DMS 273 treated with DMSO at 0.1 percent for 48 hours (cell line): ENCODE data around the gene ZNF317.
"Not testable (repeated sequence)": the region's sequence is repeated elsewhere in the genome, so short reads cannot be mapped to it uniquely, and the experiment has no call there.

Experiments used
- DNase-seq: peaks from one replicate; lab custom pipeline; 2025; lab: John Stamatoyannopoulos, UW

The ZNF317 gene

DNA sequence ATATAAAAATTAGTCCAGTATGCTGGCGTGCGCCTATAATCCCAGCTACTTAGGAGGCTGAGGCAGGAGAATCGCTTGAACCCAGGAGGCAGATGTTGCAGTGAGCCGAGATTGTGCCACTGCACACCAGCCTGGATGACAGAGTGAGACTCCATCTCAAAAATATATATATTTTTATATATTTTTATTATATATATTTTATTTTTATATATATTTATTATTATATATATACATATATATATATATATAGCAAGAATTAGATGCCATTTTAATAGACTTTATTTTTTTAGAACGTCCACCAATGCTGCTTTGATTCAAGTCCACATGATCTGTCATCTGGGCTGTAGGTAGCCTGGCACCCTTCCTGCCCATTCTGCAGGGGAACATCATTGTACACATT, 35.1 kb downstream of the ZNF317 start:
- DNase-seq = no peak

DNA sequence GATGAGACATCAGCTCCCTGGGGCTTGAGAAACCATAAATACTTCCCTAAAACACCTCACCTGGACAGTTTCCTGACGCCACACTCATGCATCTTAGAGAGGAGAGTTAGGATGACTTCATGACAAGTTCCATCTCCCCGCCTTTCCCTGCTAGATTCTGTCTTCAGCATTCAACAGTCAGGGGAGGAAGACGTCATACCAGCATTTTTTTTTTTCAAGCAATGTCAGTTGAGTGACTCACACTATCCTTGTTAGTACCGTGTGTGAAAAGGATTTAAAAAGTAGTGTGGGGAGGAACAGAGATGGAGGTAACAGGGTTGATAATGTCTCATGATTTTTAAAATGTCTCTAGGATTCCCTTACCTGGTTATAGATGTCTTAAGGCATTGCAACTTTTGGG, 38.7 kb downstream of the ZNF317 start, which contains the start of gene OR7D2:
TSS of gene OR7D2 (plus strand) at position 79 of the 400 bp plus-strand sequence. CDS start 6,803 bp downstream, outside the sequence.
- no peak for DNase-seq

DNA sequence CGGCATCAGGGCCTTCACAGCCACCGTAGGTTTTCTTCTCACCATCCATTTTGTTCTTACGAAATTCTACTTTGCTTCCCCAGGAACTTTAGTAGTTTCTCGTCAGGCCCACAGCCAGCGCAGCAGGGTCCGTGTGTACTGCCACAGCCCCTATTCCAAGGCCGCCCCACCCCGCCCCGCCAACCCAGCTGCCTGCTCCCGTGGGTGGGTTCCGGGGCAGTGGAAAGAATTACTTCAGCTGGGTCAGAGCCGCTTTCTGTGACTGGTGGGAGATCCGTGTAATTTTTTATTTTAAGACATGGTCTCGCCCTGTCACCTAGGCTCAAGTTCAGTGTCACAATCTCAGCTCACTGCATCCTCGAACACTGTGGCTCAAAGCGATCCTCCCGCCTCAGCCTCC, 42.8 kb downstream of the ZNF317 start:
- no peak for DNase-seq

DNA sequence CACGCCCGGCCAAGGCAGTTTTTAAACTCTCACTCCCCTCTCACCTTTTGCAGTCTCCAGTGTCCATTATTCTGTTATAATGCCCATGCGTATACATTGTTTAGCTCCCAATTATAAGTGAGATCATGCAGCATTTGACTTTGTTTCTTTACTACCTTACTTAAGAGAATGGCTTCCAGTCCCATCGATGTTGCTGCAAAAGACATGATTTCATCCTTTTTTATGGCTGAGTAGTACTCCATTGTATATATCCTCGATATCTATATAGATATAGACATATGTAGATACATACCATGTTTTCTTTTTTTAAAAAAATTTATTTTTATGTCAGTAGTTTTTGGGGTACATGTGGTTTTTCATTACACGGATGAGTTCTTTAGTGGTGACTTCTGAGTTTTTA, 47.0 kb downstream of the ZNF317 start:
- DNase-seq = no peak

DNA sequence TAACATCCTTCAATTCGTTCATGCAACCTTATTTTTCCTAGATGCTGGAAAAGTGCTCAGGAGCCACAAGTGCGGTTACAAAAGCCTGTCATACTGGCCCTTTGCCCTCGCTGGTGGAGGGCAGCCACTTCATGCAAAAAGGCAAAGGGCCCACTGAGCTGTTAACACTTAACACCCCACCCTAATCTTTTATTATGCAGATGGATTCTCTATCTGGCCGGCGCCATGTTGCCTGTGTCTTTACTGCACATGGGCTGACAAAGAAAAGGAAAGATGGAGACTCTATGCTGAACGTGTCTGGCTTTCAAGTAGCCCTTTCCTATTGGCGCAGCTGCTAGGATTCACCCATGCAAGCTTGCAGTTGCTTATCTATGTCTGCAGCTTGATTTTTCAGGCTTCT, 49.3 kb downstream of the ZNF317 start:
- DNase-seq = no peak

DNA sequence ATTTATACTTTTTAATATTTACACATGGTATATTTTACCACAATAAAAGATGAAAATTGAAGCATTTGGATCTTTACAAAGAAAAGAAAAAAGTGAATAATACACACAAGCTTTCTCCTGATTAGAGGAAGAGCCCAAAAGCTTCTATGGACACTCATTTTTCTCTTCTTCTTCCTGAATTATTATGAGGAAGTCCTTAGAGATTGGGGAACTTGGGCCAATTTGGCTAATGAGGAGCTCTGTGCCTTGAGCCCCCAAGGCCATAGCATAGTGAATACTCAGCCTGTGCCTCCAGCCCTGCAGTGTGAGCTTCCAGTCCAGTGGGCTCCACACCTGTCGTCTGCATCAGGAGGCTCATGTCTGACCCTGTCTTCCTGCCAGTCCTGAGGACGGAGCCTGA, 57.8 kb downstream of the ZNF317 start:
- DNase-seq = not testable (repeated sequence)

DNA sequence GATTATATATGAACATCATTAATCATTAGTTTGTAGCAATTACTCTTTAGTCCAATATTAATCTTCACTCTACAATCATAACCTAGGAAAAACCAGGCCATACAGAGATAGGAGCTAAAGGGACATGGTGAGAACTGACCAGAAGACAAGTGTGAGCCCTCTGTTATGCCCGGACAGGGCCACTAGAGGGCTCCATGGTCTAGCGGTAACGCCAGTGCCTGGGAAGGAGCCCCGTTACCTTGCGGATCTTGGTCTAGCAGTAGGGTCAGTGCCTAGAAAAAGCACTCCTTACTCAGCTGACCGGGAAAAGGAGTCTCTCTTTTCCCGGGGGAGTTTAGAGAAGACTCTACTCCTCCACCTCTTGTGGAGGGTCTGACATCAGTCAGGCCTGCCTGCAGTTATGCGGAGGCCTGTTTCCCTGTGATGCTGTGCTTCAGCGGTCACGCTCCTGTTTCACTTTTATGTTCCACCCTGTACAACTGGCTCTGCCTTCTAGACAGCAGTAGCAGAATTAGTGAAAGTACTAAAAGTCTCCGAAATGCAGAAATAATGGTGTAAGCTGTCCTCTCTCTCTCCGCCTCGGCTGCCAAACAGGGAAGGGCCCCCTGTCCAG, 65.4 kb downstream of the ZNF317 start:
- DNase-seq = peak; percentile 21
